Esophagus muscularis mucosa (tissue), 4 donors: ENCODE data around the gene ACSM2A. TPM values are rescaled to one million over a fixed set of nuclear protein-coding genes. Genes with fewer than 3 reads are reported as not detected.
"Not testable (repeated sequence)": the region's sequence is repeated elsewhere in the genome, so short reads cannot be mapped to it uniquely, and the experiment has no call there.

Experiments used
- DNase-seq: peaks from one replicate; pipeline ENCODE4 v3.0.0-alpha.2; 2017; ENCODE audit errors: extremely low spot score
- H3K27ac ChIP-seq, 4 donors: fragments of 200-600 bp; sonication (generic); replicated peaks in 1 of 4; 1 replicate in 3 of 4; 2 replicates in 1 of 4; pipeline ENCODE4 v1.5.1; 2016 to 2019; ENCODE audit warnings: mild to moderate bottlenecking in 1 of 4
- H3K27me3 ChIP-seq, 4 donors: fragments of 200-600 bp; sonication (generic); one replicate each; pipeline versions ENCODE4 v1.5.1 to v1.6.0; 2016 to 2019
- H3K36me3 ChIP-seq, 4 donors: fragments of 200-600 bp; sonication (generic); one replicate each; pipeline ENCODE4 v1.5.1; 2016 to 2019
- H3K4me1 ChIP-seq, 4 donors: fragments of 200-600 bp; sonication (generic); one replicate each; pipeline ENCODE4 v1.5.1; 2016 to 2019
- H3K4me3 ChIP-seq, 4 donors: fragments of 200-600 bp; sonication (generic); 1 replicate in 2 of 4; 2 replicates in 2 of 4; pipeline ENCODE4 v1.5.1; 2016 to 2019; ENCODE audit warnings: mild to moderate bottlenecking in 4 of 4, moderate library complexity in 1 of 4
- H3K9me3 ChIP-seq, 4 donors: fragments of 200-600 bp; sonication (generic); 1 replicate in 3 of 4; 2 replicates in 1 of 4; pipeline ENCODE4 v1.5.1; 2016 to 2019
- WGBS: methylation state at CpG from one replicate; pipeline ENCODE4 v1.1.5; 2018; 5-methylcytosine and 5-hydroxymethylcytosine counted together
- intact Hi-C: fragments of 100-400 bp; cut with DNase I; formaldehyde crosslinking; loops from one replicate; pipeline ENCODE4 v1.15.1; 2023
- total RNA-seq, 4 donors: library from RNA; depleted of rRNA; stranded (reverse); fragments of >200 nt; gene quantifications; one replicate each; pipeline versions ENCODE4 v1.1.0 to v1.2.1, GENCODE V29; 2016

ACSM2A gene
- total RNA-seq, 4 donors from 2014 or later, result 1.3 TPM; not detected in 3

DNA sequence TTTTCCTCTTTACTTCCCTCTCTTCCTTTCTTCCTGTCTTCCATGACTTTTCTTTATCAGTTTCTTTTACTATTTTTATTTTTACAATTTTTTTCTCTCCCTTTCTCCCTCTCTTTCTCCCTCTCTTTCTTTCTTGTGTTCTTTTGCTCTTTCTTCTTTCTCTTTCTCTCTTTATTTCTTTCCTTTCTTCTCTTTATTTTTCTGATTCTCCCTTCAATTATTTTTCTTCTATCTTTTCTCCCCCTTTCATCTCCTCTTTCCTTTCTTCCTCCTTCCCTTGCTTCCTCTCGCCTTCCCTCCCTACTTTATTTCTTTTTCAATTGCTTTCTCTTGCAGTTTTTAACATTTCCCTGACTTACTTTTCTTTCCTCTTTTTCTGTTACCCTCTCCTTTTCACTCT lies 85.3 kb downstream of the ACSM2A start:
- H3K36me3 ChIP-seq, H3K4me1 ChIP-seq, DNase-seq, H3K27me3 ChIP-seq, intact Hi-C loops, H3K27ac ChIP-seq, H3K4me3 ChIP-seq, H3K9me3 ChIP-seq: not testable (repeated sequence)
- WGBS, result 50% methylated on average over 1 of the region's 1 CpG

Other genes with a start within 250 kb of the ACSM2A start
- gene GP2, start 124.0 kb upstream of the ACSM2A start, total RNA-seq, result not detected
- gene UMOD, start 98.8 kb upstream of the ACSM2A start, total RNA-seq, result not detected
- not detected for gene PDILT, start 46.8 kb upstream of the ACSM2A start, total RNA-seq
- gene ACSM5, start 42.0 kb upstream of the ACSM2A start, total RNA-seq, result 1 to 10 TPM; 1.6 to 6.1 (median 3.7) TPM
- gene ACSM2B, start 124.8 kb downstream of the ACSM2A start, total RNA-seq, result not detected
- under 1 TPM; 0.50 to 0.83 (median 0.65) TPM for gene ACSM1, start 246.2 kb downstream of the ACSM2A start, total RNA-seq